HEK293 (cell line): Measurements from ENCODE around the gene ARHGAP23.

ENCODE experiments used
- CTCF ChIA-PET: fragments of 350-600 bp; formaldehyde crosslinking; extraction: SDS; loops from one replicate; lab custom pipeline; 2021; ENCODE audit warnings: antibody characterized with exemption; lab: Yijun Ruan, JAX
- POLR2A ChIA-PET: fragments of 300-600 bp; formaldehyde crosslinking; extraction: SDS; loops from one replicate; lab custom pipeline; 2020; ENCODE audit warnings: antibody characterized with exemption, inconsistent platforms; lab: Yijun Ruan, JAX
- H3K27ac ChIP-seq: fragments of 200-500 bp; sonication (Bioruptor generic); 2 replicates; pipeline ENCODE4 v1.5.1; 2014; ENCODE audit warnings: low read depth, low read length, control low read depth, inconsistent platforms; ENCODE audit errors: extremely low read depth
- H3K36me3 ChIP-seq, 2 experiments: fragments of 200-500 bp in 1 of 2; sonication (Bioruptor generic) in 1 of 2; 1 replicate in 1 of 2; 2 replicates in 1 of 2; pipeline ENCODE4 v1.5.1; 2014 to 2017; ENCODE audit warnings: inconsistent platforms in 2 of 2, low read length in 2 of 2; ENCODE audit not compliant: control insufficient read depth in 2 of 2, insufficient read depth in 1 of 2
- H3K4me1 ChIP-seq: fragments of 200-500 bp; sonication (Bioruptor generic); 2 replicates; pipeline ENCODE4 v1.5.1; 2014; ENCODE audit warnings: mild to moderate bottlenecking, low read length, inconsistent platforms; ENCODE audit not compliant: control insufficient read depth, insufficient read depth
- H3K4me3 ChIP-seq: 2 replicates; pipeline ENCODE4 v1.5.1; 2011; ENCODE audit warnings: low read depth, mild to moderate bottlenecking, control low read depth, low read length, moderate library complexity
- H3K9me3 ChIP-seq: fragments of 200-500 bp; sonication (Bioruptor generic); 2 replicates; pipeline ENCODE4 v1.5.1; 2014; ENCODE audit warnings: low read depth, low read length, inconsistent platforms; ENCODE audit not compliant: control insufficient read depth, insufficient read depth
- FEZF1 ChIP-seq: fragments of 450-650 bp; formaldehyde crosslinking; IDR thresholded peaks from 2 replicates; pipeline ENCODE4 v1.5.1; 2016; ENCODE audit warnings: missing biosample characterization, missing genetic modification characterization
- HOXC10 ChIP-seq: sonication (generic); formaldehyde crosslinking; IDR thresholded peaks from 2 replicates; pipeline ENCODE4 v1.8.1; 2023; ENCODE audit warnings: mild to moderate bottlenecking, missing genetic modification reagents
- INSM2 ChIP-seq: fragments of 450-650 bp; formaldehyde crosslinking; IDR thresholded peaks from 2 replicates; pipeline ENCODE4 v1.5.1; 2016; ENCODE audit warnings: missing biosample characterization, missing genetic modification characterization
- PRDM1 ChIP-seq: fragments of 450-650 bp; formaldehyde crosslinking; IDR thresholded peaks from 2 replicates; pipeline ENCODE4; 2016; ENCODE audit warnings: missing biosample characterization, missing genetic modification characterization
- PRDM4 ChIP-seq: fragments of 450-650 bp; formaldehyde crosslinking; IDR thresholded peaks from 2 replicates; pipeline ENCODE4 v1.5.1; 2017; ENCODE audit warnings: missing biosample characterization, missing genetic modification characterization
- YY1 ChIP-seq: fragments of 450-650 bp; formaldehyde crosslinking; IDR thresholded peaks from 2 replicates; pipeline ENCODE4 v1.5.1; 2018; ENCODE audit warnings: missing biosample characterization, missing genetic modification characterization
- ZBTB20 ChIP-seq: fragments of 450-650 bp; formaldehyde crosslinking; IDR thresholded peaks from 2 replicates; pipeline ENCODE4 v1.5.1; 2016; ENCODE audit warnings: missing biosample characterization, missing genetic modification characterization
- ZNF148 ChIP-seq: fragments of 450-650 bp; formaldehyde crosslinking; IDR thresholded peaks from 2 replicates; pipeline ENCODE4 v1.5.0; 2017; ENCODE audit warnings: missing biosample characterization, missing genetic modification characterization, borderline replicate concordance
- ZNF202 ChIP-seq: fragments of 450-650 bp; formaldehyde crosslinking; IDR thresholded peaks from 2 replicates; pipeline ENCODE4 v1.5.1; 2016; ENCODE audit warnings: missing biosample characterization, missing genetic modification characterization, borderline replicate concordance
- ZNF223 ChIP-seq: fragments of 450-650 bp; formaldehyde crosslinking; IDR thresholded peaks from 2 replicates; pipeline ENCODE4 v1.5.1; 2016; ENCODE audit warnings: missing biosample characterization, missing genetic modification characterization
- ZNF513 ChIP-seq: fragments of 450-650 bp; IDR thresholded peaks from 2 replicates; pipeline ENCODE4 v1.5.1; 2018; ENCODE audit warnings: missing biosample characterization, missing genetic modification characterization
- ZNF571 ChIP-seq: fragments of 450-650 bp; formaldehyde crosslinking; IDR thresholded peaks from 2 replicates; pipeline ENCODE4 v1.5.0; 2017; ENCODE audit warnings: missing biosample characterization, missing genetic modification characterization
- ZNF639 ChIP-seq: fragments of 450-650 bp; formaldehyde crosslinking; IDR thresholded peaks from 2 replicates; pipeline ENCODE4 v1.5.1; 2016; ENCODE audit warnings: missing biosample characterization, missing genetic modification characterization
- ZNF645 ChIP-seq: fragments of 450-650 bp; formaldehyde crosslinking; IDR thresholded peaks from 2 replicates; pipeline ENCODE4; 2016; ENCODE audit warnings: missing biosample characterization, missing genetic modification characterization
- ZNF664 ChIP-seq: fragments of 450-650 bp; formaldehyde crosslinking; IDR thresholded peaks from 2 replicates; pipeline ENCODE4 v1.5.1; 2016; ENCODE audit warnings: missing biosample characterization, missing genetic modification characterization
- ZNF768 ChIP-seq: fragments of 450-650 bp; formaldehyde crosslinking; IDR thresholded peaks from 2 replicates; pipeline ENCODE4 v1.5.1; 2018; ENCODE audit warnings: missing biosample characterization, mild to moderate bottlenecking, missing genetic modification characterization
- ZNF777 ChIP-seq: fragments of 450-650 bp; formaldehyde crosslinking; IDR thresholded peaks from 2 replicates; pipeline ENCODE4 v1.5.1; 2017; ENCODE audit warnings: missing biosample characterization, missing genetic modification characterization, borderline replicate concordance

ARHGAP23 gene

GRCh38 chr17:38533241-38533640 lies 105.0 kb downstream of the ARHGAP23 start:
- CTCF ChIA-PET, result interaction anchor here (0.6 to 0.7 kb wide), 2 partner anchors 12 to 134 kb away, joined by 3 to 4 read pairs; no protein-coding TSS in a partner anchor
- POLR2A ChIA-PET, result no interaction called here

GRCh38 chr17:38533866-38534497 lies 105.7 kb downstream of the ARHGAP23 start:
- H3K27ac ChIP-seq, result no peak overlapping the region
- H3K9me3 ChIP-seq, result no peaks in the 10 kb centered on the region
- ChIA-PET POLR2A (interaction anchor here (0.6 kb wide), 1 partner anchor 149 kb away, joined by 3 read pairs; no protein-coding TSS in a partner anchor), CTCF (interaction anchor here (0.6 to 6.0 kb wide), 7 partner anchors 11 to 134 kb away, joined by 3 to 36 read pairs (median 3); partner anchors contain the start of gene SRCIN1)
- TF ChIP-seq PRDM4 (tag by site-specific recombination), result no peak
- TF ChIP-seq ZBTB20 (tag by site-specific recombination), result peak; percentile 95
- no peak for TF ChIP-seq YY1 (tag by site-specific recombination)
- no peaks in the 10 kb centered on the region for H3K4me1 ChIP-seq
- no peak overlapping the region for H3K4me3 ChIP-seq
- no peaks in the 10 kb centered on the region; a peak in 1 of 3 replicates for H3K36me3 ChIP-seq

More at GRCh38 chr17:38533241-38533640, 105.0 kb downstream of the ARHGAP23 start:
- H3K9me3 ChIP-seq, result no peaks in the 10 kb centered on the region
- H3K4me1 ChIP-seq, result no peaks in the 10 kb centered on the region
- H3K4me3 ChIP-seq, result no peak overlapping the region
- no peaks in the 10 kb centered on the region for H3K36me3 ChIP-seq
- no peak overlapping the region for H3K27ac ChIP-seq
- TF ChIP-seq ZNF571 (tag by site-specific recombination), result no peak
- TF ChIP-seq INSM2 (tag by site-specific recombination), result no peak
- no peak for TF ChIP-seq FEZF1
- no peak for TF ChIP-seq ZNF645
- TF ChIP-seq ZNF768, result no peak
- no peak for TF ChIP-seq HOXC10 (CRISPR knock-in tag)
- TF ChIP-seq ZNF513 (tag by site-specific recombination), result no peak
- TF ChIP-seq ZNF777 (tag by site-specific recombination), result no peak
- no peak for TF ChIP-seq ZNF202 (tag by site-specific recombination)
- TF ChIP-seq PRDM1 (tag by site-specific recombination), result no peak

GRCh38 chr17:38534498-38534885 lies 106.2 kb downstream of the ARHGAP23 start:
- ChIA-PET CTCF (interaction anchor here (0.6 to 6.0 kb wide), 6 partner anchors 23 to 133 kb away, joined by 3 to 36 read pairs (median 4); partner anchors contain the start of gene SRCIN1), POLR2A (interaction anchor here (0.6 kb wide), 1 partner anchor 150 kb away, joined by 3 read pairs; no protein-coding TSS in a partner anchor)
- Histone ChIP-seq H3K27ac (no peak overlapping the region), H3K4me3 (no peak overlapping the region), H3K4me1 (no peaks in the 10 kb centered on the region), H3K9me3 (no peaks in the 10 kb centered on the region), H3K36me3 (no peaks in the 10 kb centered on the region; a peak in 1 of 3 replicates)
- TF ChIP-seq ZNF639 (tag by site-specific recombination) (no peak), ZNF223 (tag by site-specific recombination) (no peak), ZNF148 (tag by site-specific recombination) (no peak), ZNF664 (tag by site-specific recombination) (no peak)
